ENCODE data around the gene LRRC8A.
"Not testable (repeated sequence)": the region's sequence is repeated elsewhere in the genome, so short reads cannot be mapped to it uniquely, and the experiment has no call there.

LRRC8A gene

GRCh38 chr9:128881884-128882676 is at the start of gene LRRC8A, which contains the start of gene KYAT1:
Gene LRRC8A, plus strand, starts transcription at chr9:128882133. Its CDS starts 25,032 bp downstream, at chr9:128907165.
Gene KYAT1, minus strand, starts transcription at chr9:128881950. Its CDS starts 36,545 bp downstream, at chr9:128845405.
- peak; percentile 95 for DNase-seq

GRCh38 chr9:128833696-128834095 is 48.2 kb upstream of the LRRC8A start:
- DNase-seq: no peak

GRCh38 chr9:128835246-128836210 is 46.4 kb upstream of the LRRC8A start:
- no peak for DNase-seq

- no peak for DNase-seq
Observed at GRCh38 chr9:128836509-128837145, 45.3 kb upstream of the LRRC8A start.

- DNase-seq: no peak
Observed at GRCh38 chr9:128838338-128838737, 43.6 kb upstream of the LRRC8A start.

GRCh38 chr9:128840524-128840923 is 41.4 kb upstream of the LRRC8A start:
- no peak for DNase-seq

GRCh38 chr9:128841694-128842492 is 40.0 kb upstream of the LRRC8A start:
- no peak for DNase-seq

- DNase-seq: not testable (repeated sequence)
Observed at GRCh38 chr9:128843171-128843570, 38.8 kb upstream of the LRRC8A start.

- DNase-seq: peak; percentile 86
Observed at GRCh38 chr9:128845186-128845931, 36.6 kb upstream of the LRRC8A start.

- DNase-seq: no peak
Observed at GRCh38 chr9:128846680-128847030, 35.3 kb upstream of the LRRC8A start.

- no peak for DNase-seq
Observed at GRCh38 chr9:128847803-128848202, 34.1 kb upstream of the LRRC8A start.

- not testable (repeated sequence) for DNase-seq
Observed at GRCh38 chr9:128851024-128851423, 30.9 kb upstream of the LRRC8A start.

- not testable (repeated sequence) for DNase-seq
Observed at GRCh38 chr9:128851779-128852600, 29.9 kb upstream of the LRRC8A start.

- DNase-seq: not testable (repeated sequence)
Observed at GRCh38 chr9:128852646-128853045, 29.3 kb upstream of the LRRC8A start.

GRCh38 chr9:128854454-128854853 is 27.5 kb upstream of the LRRC8A start:
- DNase-seq: not testable (repeated sequence)

GRCh38 chr9:128858476-128858875 is 23.5 kb upstream of the LRRC8A start:
- not testable (repeated sequence) for DNase-seq

- DNase-seq: no peak
Observed at GRCh38 chr9:128860937-128861336, 21.0 kb upstream of the LRRC8A start.

- DNase-seq: no peak
Observed at GRCh38 chr9:128861501-128861900, 20.4 kb upstream of the LRRC8A start.

- DNase-seq: no peak
Observed at GRCh38 chr9:128862401-128862851, 19.5 kb upstream of the LRRC8A start.

- peak; percentile 36 for DNase-seq
Observed at GRCh38 chr9:128863647-128864046, 18.3 kb upstream of the LRRC8A start.
